ENCODE measurements around the gene SMPDL3A.
"Not testable (repeated sequence)": the region's sequence is repeated elsewhere in the genome, so short reads cannot be mapped to it uniquely, and the experiment has no call there.

Gene SMPDL3A

DNA sequence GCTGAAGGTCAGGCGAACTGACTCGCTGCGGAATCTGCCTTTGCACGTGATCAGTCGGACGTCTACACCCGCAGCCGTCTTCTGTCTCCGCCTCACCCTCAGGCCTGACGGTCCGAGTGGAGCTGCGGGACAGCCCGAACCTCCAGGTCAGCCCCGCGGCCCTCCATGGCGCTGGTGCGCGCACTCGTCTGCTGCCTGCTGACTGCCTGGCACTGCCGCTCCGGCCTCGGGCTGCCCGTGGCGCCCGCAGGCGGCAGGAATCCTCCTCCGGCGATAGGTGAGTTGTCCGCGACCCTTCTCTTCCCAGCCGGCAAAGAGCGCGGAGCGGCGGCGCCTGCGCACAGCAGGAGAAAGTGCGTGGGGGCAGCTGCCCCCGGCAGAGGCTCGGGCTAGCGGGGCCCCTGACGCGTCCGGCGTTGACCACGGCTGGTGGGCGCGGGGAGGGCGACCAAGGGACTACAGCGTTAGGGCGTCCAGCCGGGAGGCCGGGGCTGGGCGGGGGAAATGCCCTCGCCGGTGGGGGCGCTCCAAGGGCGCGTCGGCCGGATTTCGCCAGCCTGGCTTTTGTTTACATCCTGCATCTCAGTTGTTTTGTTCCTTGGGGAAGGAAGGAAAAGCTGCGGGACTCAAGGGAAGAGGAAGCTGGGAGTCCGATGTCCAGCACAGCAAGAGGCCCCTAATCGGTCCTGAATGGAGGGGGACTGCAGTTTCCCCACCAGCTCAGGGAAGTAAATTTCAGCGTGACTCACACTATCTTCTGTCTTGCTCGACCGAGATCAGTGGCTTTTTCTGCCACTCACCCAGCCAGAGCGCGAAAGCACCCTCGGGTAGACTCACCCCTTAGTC lies at the start of gene SMPDL3A:
TSS of gene SMPDL3A (plus strand) at position 77 of the 846 bp plus-strand sequence. CDS start at position 166, 89 bp downstream.
- in situ Hi-C loops (cut with HindIII; ENCODE audit: low sequenced_read_pairs), result no loop called here

GRCh38 chr6:122740091-122740490 lies 49.0 kb upstream of the SMPDL3A start:
- in situ Hi-C loops (cut with HindIII; ENCODE audit: low sequenced_read_pairs), result no loop called here

- in situ Hi-C loops (cut with HindIII; ENCODE audit: low sequenced_read_pairs), result no loop called here
Observed at GRCh38 chr6:122740936-122741335, 48.1 kb upstream of the SMPDL3A start.

DNA sequence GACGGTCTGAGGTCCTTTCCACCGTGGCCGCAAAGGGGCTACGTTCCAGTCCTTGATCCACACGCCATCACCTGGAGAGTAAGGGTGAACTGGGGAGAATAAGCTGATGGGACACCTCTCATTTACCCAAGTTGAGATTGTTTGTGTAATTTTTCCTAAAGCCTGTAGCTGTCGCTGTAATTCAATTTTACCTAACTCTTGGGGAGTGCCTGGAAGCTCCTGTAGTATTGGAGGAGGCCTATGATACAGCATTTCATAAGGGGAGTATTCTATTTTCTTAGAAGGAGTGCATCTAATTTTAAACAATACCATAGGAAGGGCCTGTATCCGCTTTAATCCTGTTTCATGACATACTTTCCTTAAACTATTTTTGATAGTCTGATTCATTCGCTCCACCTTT lies 44.8 kb upstream of the SMPDL3A start:
- in situ Hi-C loops (cut with HindIII; ENCODE audit: low sequenced_read_pairs), result not testable (repeated sequence)

DNA sequence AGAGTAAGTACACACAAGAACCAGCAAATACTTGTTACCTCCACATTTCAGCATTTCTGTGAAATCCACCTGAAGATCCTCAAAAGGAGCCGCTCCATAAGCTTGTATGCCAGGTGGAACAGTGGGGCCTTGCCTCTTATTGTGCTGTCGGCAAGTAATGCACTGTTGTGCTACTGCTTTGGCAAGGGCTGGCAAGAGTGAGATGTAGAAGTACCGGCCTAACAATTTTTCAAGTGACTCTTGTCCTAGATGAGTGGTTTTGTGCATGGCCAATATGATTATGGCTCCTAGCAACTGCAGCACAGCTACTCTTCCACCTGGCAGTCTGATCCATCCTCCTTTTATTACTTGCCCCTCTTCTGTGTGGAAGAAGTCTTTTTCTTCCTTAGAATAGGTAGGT lies 44.2 kb upstream of the SMPDL3A start:
- in situ Hi-C loops (cut with HindIII; ENCODE audit: low sequenced_read_pairs), result not testable (repeated sequence)

DNA sequence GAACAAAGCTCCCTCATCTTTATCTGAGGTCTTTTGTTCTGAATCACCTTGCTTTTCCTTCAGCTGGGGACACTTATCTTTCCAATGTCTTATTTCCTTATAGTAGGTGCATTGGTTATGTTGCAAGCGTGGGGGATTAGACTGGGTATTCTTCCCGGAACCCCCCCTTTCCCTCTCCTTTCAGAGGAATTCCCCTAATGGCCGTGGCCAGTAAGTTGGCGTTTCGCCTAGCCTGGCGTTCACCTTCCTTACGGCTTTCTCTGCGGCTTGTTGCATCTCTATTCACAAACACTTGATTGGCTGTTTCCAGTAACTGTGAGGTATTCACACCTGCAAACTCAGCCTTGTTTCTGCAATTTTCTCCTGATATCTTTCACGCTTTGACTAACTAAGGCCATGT lies 42.4 kb upstream of the SMPDL3A start:
- in situ Hi-C loops (cut with HindIII; ENCODE audit: low sequenced_read_pairs), result no loop called here

DNA sequence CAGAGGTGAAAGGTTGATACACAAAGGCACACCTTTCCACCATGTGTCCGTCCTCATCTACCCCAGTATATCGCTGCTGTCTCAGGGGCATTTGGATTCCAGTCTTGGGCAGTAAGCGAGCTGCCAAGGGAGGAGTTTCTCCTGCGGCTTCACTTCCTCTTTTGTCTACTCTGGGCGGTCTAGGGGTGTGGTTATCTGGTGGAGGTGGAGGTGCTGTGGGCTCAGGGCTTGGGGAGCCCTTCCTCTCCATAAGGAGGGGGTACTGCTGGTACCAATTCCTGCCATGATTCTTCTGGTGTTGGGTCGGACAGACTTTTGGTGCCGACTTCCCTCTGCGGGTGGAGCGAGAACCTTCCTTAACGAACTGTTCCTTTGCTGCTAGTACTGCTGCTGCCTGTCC lies 41.5 kb upstream of the SMPDL3A start:
- in situ Hi-C loops (cut with HindIII; ENCODE audit: low sequenced_read_pairs), result no loop called here

GRCh38 chr6:122748945-122749344 lies 40.1 kb upstream of the SMPDL3A start:
- in situ Hi-C loops (cut with HindIII; ENCODE audit: low sequenced_read_pairs), result not testable (repeated sequence)

GRCh38 chr6:122749451-122750050 lies 39.5 kb upstream of the SMPDL3A start:
- in situ Hi-C loops (cut with HindIII; ENCODE audit: low sequenced_read_pairs), result no loop called here

DNA sequence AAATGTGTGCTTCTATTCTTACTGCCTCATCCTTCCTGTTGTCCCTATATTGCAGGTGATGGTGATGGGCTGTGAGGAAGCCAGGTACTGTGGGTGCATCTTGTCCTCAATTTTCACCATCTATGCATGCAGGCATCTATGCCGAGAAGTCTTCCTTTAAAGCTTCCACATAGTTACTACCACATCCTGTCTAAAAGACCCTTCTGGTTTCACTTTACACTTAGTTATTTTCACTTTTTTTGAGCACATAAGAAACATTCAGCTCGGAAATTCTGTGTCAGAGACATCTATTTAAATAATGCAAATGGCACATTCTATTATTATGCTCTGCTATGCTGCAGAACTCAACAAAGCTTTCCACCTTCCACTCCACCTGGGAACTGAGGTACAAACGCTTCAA lies 37.7 kb upstream of the SMPDL3A start:
- in situ Hi-C loops (cut with HindIII; ENCODE audit: low sequenced_read_pairs), result no loop called here

DNA sequence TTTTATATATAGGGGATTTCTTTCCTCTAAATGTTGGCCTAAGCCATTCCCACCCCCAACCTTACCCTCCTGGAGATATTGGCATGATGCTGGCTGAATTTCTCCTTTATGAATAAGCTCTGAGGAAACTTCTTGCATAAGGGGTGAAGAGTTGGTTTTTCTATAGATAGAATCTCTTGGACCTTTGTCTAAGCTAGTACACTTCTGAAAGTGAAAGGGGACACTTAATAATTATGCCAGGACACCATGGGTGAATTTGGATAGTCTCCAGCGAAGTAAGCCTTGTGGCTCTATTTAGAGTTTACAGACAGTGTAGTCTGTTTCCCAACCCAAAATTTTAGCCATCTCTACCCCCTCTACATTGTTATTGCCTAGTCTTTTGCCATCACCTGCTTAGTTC lies 36.6 kb upstream of the SMPDL3A start:
- in situ Hi-C loops (cut with HindIII; ENCODE audit: low sequenced_read_pairs), result no loop called here

- in situ Hi-C loops (cut with HindIII; ENCODE audit: low sequenced_read_pairs), result no loop called here
Observed at GRCh38 chr6:122753000-122753687, 35.9 kb upstream of the SMPDL3A start.

GRCh38 chr6:122753688-122754056 lies 35.4 kb upstream of the SMPDL3A start:
- in situ Hi-C loops (cut with HindIII; ENCODE audit: low sequenced_read_pairs), result no loop called here

- in situ Hi-C loops (cut with HindIII; ENCODE audit: low sequenced_read_pairs), result no loop called here
Observed at GRCh38 chr6:122754191-122754731, 34.8 kb upstream of the SMPDL3A start.

DNA sequence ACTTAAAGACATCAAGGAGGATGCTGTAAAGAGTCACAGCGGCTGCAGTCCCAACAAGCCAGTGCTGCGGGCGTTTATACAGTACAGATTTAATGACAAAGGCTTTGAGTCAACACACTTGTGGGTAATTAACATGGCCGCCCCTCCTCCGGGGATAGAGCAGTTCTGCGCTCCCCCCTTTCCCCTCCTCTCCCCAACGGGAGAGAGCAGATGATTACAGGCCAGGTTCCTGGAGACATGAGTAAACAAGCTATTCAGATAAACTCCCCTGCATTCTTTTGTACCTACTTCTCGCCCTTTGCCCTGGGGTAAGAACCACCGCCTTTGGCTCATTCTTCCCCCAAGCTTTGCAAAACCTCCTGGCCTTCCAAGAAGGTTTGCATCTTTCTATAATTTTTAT lies 33.2 kb upstream of the SMPDL3A start:
- in situ Hi-C loops (cut with HindIII; ENCODE audit: low sequenced_read_pairs), result no loop called here

- in situ Hi-C loops (cut with HindIII; ENCODE audit: low sequenced_read_pairs), result no loop called here
Observed at GRCh38 chr6:122758927-122759334, 30.1 kb upstream of the SMPDL3A start.

DNA sequence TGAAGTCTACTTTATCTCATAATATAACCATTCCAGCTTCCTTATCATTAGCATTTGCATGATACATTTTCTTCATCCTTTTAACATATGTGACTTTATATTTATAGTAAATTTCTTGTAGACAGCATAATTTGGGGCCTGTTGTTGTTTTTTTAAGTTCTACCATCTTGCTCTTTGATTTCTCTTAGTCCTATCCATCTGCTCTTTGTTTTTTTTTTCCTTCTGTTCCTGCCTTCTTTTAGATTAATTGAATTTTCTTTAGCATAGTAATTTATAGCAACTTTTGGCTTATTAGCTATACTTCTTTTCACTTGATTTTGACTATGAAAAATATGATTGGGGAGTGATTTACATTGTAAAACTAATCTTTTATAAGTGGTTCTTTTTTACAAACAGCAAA lies 28.7 kb upstream of the SMPDL3A start:
- in situ Hi-C loops (cut with HindIII; ENCODE audit: low sequenced_read_pairs), result no loop called here

DNA sequence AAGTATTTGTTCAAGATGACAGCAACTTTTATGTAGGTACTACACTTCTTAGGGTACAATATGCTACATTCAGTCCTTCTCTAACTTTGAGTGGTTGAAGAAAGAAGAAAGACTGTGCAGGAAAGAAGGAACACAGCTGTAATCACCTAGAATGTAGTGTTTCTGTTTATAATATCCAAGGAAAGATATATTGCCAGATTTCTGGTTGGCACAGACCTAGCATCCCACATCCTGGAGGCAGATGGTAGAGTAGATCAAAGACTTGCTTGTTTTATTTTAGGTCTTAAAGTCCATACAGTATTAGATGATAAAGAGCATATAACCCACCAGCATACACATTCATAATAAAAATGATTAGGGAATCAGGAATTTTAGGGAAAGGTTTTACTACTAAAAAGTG lies 22.8 kb upstream of the SMPDL3A start:
- in situ Hi-C loops (cut with HindIII; ENCODE audit: low sequenced_read_pairs), result no loop called here

DNA sequence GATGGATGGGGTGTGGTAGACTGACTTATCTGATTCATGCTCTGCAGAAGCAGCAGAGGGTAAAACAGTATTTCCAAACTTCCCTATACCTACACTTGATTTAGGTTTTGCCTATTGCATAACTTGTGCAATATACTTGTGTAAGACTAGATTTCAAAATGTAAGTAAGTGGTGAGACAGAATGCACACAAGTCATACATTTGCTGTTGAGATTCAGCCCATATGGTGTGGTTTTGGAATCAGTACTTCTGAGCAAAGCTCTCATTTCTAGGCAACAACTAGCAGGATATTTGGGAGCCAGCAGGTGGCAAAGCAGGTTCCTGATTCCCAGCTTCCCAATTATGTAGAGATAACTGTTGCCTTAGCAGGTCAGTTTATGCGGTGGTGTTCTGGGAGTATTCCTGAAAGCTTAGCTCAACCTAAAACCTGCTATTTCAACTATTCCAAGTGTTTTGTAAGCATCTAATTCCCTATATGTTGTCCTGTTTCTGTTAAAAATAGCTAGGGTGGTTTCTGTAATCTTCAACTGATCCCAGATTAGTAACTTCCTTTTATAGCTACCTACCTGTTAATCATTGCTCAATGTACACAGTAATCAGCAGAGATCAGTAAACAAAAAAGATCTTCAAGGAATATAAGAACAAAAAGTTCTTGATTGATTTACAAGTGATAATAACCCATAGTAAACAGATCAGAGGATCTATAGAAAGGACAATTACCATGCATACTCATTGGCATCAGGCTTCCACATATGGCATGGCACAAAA lies 18.0 kb upstream of the SMPDL3A start:
- in situ Hi-C loops (cut with HindIII; ENCODE audit: low sequenced_read_pairs), result no loop called here

DNA sequence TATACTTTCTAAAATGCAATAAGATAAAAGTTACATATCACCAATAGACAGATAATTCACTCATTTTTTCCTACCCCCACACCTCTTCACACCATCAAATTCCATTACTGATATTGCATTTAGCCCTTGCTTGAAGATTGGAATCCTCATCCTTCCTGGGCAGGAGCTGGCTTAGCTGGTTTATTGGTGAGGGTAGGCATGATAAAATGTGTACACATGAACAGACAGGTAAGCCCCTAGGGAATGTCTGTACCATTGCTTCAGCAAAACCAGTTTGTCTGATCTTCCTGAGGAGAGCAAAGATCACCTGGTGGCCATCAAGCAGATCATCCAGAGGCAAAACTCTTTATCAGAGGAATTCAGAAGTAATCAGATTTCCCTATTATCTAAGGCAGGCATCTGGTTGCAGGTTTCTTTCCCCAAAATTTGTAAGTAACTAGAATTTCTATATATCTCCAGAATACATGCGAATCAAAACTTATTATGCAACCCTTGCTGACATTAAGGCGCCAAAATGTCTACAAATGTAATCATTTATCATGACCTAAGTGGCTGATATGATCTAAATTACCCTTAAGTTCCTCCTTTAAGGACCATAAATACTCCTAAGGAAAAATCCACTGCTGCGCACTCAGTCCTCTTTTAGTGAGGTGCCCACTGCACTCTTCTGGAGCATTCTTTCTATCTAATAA lies 16.2 kb upstream of the SMPDL3A start:
- in situ Hi-C loops (cut with HindIII; ENCODE audit: low sequenced_read_pairs), result no loop called here
